Measurements from ENCODE around the gene PRRX1. TPM values are rescaled to one million over a fixed set of nuclear protein-coding genes. Genes with fewer than 3 reads are reported as not detected.

PRRX1 gene
- total RNA-seq, 1 donor from 2014 or later: 0.15 TPM

GRCh38 chr1:170686291-170686690 lies 22.4 kb downstream of the PRRX1 start:
- ATAC-seq (no peak), DNase-seq (ENCODE audit: low spot score) (no peak)

- ATAC-seq (no peak), DNase-seq (ENCODE audit: low spot score) (no peak)
Measured at GRCh38 chr1:170687621-170688020, 23.7 kb downstream of the PRRX1 start.

GRCh38 chr1:170691258-170691657 lies 27.3 kb downstream of the PRRX1 start:
- no peak for ATAC-seq
- no peak for DNase-seq (ENCODE audit: low spot score)

- DNase-seq (ENCODE audit: low spot score) (no peak), ATAC-seq (peak; percentile 26)
Measured at GRCh38 chr1:170692866-170693575, 29.1 kb downstream of the PRRX1 start.

GRCh38 chr1:170694172-170694926 lies 30.4 kb downstream of the PRRX1 start:
- no peak for DNase-seq (ENCODE audit: low spot score)
- no peak for ATAC-seq

- ATAC-seq: no peak
- no peak for DNase-seq (ENCODE audit: low spot score)
Measured at GRCh38 chr1:170695955-170696590, 32.1 kb downstream of the PRRX1 start.

- ATAC-seq: no peak
- no peak for DNase-seq (ENCODE audit: low spot score)
Measured at GRCh38 chr1:170696591-170697290, 32.8 kb downstream of the PRRX1 start.

GRCh38 chr1:170697316-170697715 lies 33.4 kb downstream of the PRRX1 start:
- DNase-seq (ENCODE audit: low spot score): no peak

GRCh38 chr1:170698301-170699275 lies 34.7 kb downstream of the PRRX1 start:
- no peak for ATAC-seq
- DNase-seq (ENCODE audit: low spot score): no peak

More at GRCh38 chr1:170697316-170697715, 33.4 kb downstream of the PRRX1 start:
- no peak for ATAC-seq

GRCh38 chr1:170699696-170700095 lies 35.8 kb downstream of the PRRX1 start:
- DNase-seq (ENCODE audit: low spot score) (no peak), ATAC-seq (no peak)

- DNase-seq (ENCODE audit: low spot score) (no peak), ATAC-seq (no peak)
Measured at GRCh38 chr1:170700842-170701615, 37.1 kb downstream of the PRRX1 start.

GRCh38 chr1:170701962-170702361 lies 38.0 kb downstream of the PRRX1 start:
- DNase-seq (ENCODE audit: low spot score) (no peak), ATAC-seq (no peak)

GRCh38 chr1:170703591-170703990 lies 39.7 kb downstream of the PRRX1 start:
- ATAC-seq: no peak
- no peak for DNase-seq (ENCODE audit: low spot score)

- ATAC-seq: no peak
- no peak for DNase-seq (ENCODE audit: low spot score)
Measured at GRCh38 chr1:170704256-170704655, 40.3 kb downstream of the PRRX1 start.

GRCh38 chr1:170705981-170706380 lies 42.0 kb downstream of the PRRX1 start:
- no peak for ATAC-seq
- no peak for DNase-seq (ENCODE audit: low spot score)

GRCh38 chr1:170707117-170707516 lies 43.2 kb downstream of the PRRX1 start:
- no peak for DNase-seq (ENCODE audit: low spot score)
- no peak for ATAC-seq

- ATAC-seq: no peak
- no peak for DNase-seq (ENCODE audit: low spot score)
Measured at GRCh38 chr1:170707959-170708655, 44.2 kb downstream of the PRRX1 start.

- DNase-seq (ENCODE audit: low spot score): no peak
- ATAC-seq: no peak
Measured at GRCh38 chr1:170711682-170712081, 47.8 kb downstream of the PRRX1 start.

- DNase-seq (ENCODE audit: low spot score): no peak
- ATAC-seq: no peak
Measured at GRCh38 chr1:170714163-170714562, 50.2 kb downstream of the PRRX1 start.

Measured in left lobe of liver (tissue), 2 donors.